Heart left ventricle (tissue), 16 donors: Measurements from ENCODE around the gene CAPN10. TPM values are rescaled to one million over a fixed set of nuclear protein-coding genes. Genes with fewer than 3 reads are reported as not detected.

ENCODE experiments used
- ATAC-seq, 4 donors: fragments of 200-7000 bp; cut with Tn5 transposase; one replicate each; pipeline ENCODE4 v1.9.1; 2020 to 2022; ENCODE audit warnings: moderate library complexity in 4 of 4, mild to moderate bottlenecking in 3 of 4, moderate number of reproducible peaks in 1 of 4
- DNase-seq, 5 donors: peaks; one replicate each; pipeline ENCODE4 v3.0.0-alpha.2; 2020
- H3K27ac ChIP-seq, 12 donors: fragments of 200-600 bp; sonication (generic) in 4 of 12; one replicate each; pipeline versions ENCODE4 v1.5.0 to v1.8.0; 2016 to 2022; ENCODE audit warnings: mild to moderate bottlenecking in 2 of 12
- H3K27me3 ChIP-seq, 9 donors: fragments of 200-600 bp; sonication (generic) in 2 of 9; one replicate each; pipeline versions ENCODE4 v1.5.1 to v1.8.0; 2016 to 2022; ENCODE audit warnings: mild to moderate bottlenecking in 3 of 9
- H3K36me3 ChIP-seq, 9 donors: fragments of 200-600 bp; sonication (generic) in 2 of 9; one replicate each; pipeline versions ENCODE4 v1.5.0 to v1.8.0; 2018 to 2022; ENCODE audit warnings: mild to moderate bottlenecking in 2 of 9
- H3K4me1 ChIP-seq, 12 donors: fragments of 200-600 bp; sonication (generic) in 4 of 12; one replicate each; pipeline versions ENCODE4 v1.5.0 to v1.8.0; 2016 to 2022; ENCODE audit warnings: mild to moderate bottlenecking in 3 of 12
- H3K4me3 ChIP-seq, 12 donors: fragments of 200-600 bp; sonication (generic) in 4 of 12; one replicate each; pipeline versions ENCODE4 v1.5.0 to v1.8.0; 2017 to 2022; ENCODE audit warnings: mild to moderate bottlenecking in 9 of 12, moderate library complexity in 4 of 12
- H3K9me3 ChIP-seq, 12 donors: fragments of 200-600 bp; sonication (generic) in 4 of 12; one replicate each; pipeline versions ENCODE4 v1.5.0 to v1.8.0; 2016 to 2022; ENCODE audit warnings: mild to moderate bottlenecking in 1 of 12
- POLR2A ChIP-seq, 2 donors: fragments of 450-650 bp; IDR thresholded peaks; one replicate each; pipeline ENCODE4 v1.6.1; 2017; ENCODE audit warnings: antibody characterized with exemption in 2 of 2, mild to moderate bottlenecking in 2 of 2, moderate library complexity in 2 of 2
- WGBS, 4 donors: extraction: QIAGEN DNeasy Blood & Tissue Kit in 2 of 4; methylation state at CpG; one replicate each; pipeline versions ENCODE4 v1.1.5 to v1.1.7; 2013 to 2018; 5-methylcytosine and 5-hydroxymethylcytosine counted together
- intact Hi-C, 10 donors: fragments of 100-400 bp; cut with DNase I; formaldehyde crosslinking; loops; one replicate each; pipeline versions ENCODE4 v1.11.1 to v1.14.2; 2022
- polyA plus RNA-seq, 2 donors: library from polyadenylated mRNA; stranded (reverse); fragments of 200-250 nt; gene quantifications; one replicate each; pipeline ENCODE4 v1.2.3, GENCODE V29; 2013
- total RNA-seq, 9 donors: library from RNA; depleted of rRNA in 2 of 9; stranded (reverse); fragments of >200 nt in 2 of 9; fragmentation: NEBNext Ultra II Directional in 3 of 9; extraction: Animal tissue kit (Norgen Biotek cat#: 25700) in 3 of 9; gene quantifications; one replicate each; pipeline versions ENCODE4 v1.1.0 to v1.2.4, GENCODE V29; 2016 to 2023
- TF ChIP-seq, protein P1 (sequence below), 12 donors: fragments of 200-600 bp; sonication (generic) in 4 of 12; IDR thresholded peaks; one replicate each; pipeline versions ENCODE4 v1.5.0 to v1.8.0; 2018 to 2022; ENCODE audit warnings: antibody characterized with exemption in 12 of 12, mild to moderate bottlenecking in 5 of 12
- donor health status: ischemic (EF 13 %, LVEDD 7.1; RV severe dilation, severe dysfunction).
- donor health status: healthy with polysubstance abuse.
- donor health status: DM: no; HTN: yes; CAD: no.
- donor health status: DM: no; HTN: no; CAD: no.
- donor health status: ischemic (EF 25% LVEDD 6.9; RV normal size, moderate dysfunction).
- donor health status: ischemic (EF 25% LVEDD 5.7; RV mildly dilated, moderate dysfunction).
- donor health status: healthy.
- donor health status: DM: yes; HTN: yes; CAD: no.
- donor health status: ischemic (EF 35%, LVEDD 5.7; RV mildly dilated, moderate dysfunction).
- donor health status: nonischemic (EF 11% LVEDD 7.7; RV severe dilation, severe dysfunction).
- donor health status: DM: yes; HTN: yes; CAD: no.
- donor health status: PGD.
- donor health status: ischemic (EF 29% LVEDD 5.4; RV normal size, mild dysfunction).
- donor health status: nonischemic (EF 23%, LVEDD 6.1; RV moderate dilation, normal function).

The CAPN10 gene
- total and polyA plus RNA-seq, 11 donors: 14.9 to 39.7 (median 21.9) TPM

DNA sequence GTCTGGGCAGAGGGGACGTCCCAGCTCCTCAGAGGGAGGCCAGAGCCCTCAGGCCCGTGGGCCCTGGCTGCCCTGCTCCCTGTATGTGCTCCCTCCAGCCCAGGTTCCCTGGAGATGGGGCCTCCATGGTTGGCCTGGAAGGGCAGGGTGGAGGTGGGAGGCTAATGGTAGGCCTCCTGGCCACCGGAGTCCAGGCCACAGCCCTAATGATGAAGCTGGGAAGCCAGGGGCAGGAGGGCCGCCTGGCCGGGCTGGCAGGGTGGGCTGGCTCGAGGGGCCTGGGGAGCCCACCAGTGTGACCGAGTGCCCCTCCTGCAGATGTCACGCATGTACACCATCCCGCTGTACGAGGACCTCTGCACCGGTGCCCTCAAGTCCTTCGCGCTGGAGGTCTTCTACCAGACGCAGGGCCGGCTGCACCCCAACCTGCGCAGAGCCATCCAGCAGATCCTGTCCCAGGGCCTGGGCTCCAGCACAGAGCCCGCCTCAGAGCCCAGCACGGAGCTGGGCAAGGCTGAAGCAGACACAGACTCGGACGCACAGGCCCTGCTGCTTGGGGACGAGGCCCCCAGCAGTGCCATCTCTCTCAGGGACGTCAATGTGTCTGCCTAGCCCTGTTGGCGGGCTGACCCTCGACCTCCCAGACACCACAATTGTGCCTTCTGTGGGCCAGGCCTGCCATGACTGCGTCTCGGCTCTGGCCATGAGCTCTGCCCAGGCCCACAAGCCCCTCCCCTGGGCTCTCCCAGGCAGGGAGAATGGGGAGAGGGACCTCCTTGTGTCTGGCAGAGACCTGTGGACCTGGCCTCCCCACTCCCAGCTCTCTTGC lies 9.0 kb upstream of the CAPN10 start:
- peak in 1 of 5 donors; percentile 48 for DNase-seq

DNA sequence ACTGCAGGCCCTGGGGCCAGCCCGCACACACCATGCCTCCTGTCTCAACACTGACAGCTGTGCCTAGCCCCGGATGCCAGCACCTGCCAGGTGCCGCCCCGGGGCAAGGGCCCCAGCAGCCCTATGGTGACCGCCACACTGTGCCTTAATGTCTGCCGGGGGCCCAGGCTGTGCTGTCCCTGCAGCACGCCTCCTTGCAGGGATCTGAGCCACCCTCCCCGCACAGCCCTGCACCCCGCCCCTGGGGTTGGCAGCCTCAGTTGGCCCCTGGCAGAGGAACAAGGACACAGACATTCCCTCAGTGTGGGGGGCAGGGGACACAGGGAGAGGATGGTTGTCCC lies 8.5 kb upstream of the CAPN10 start:
- 81 to 91% (median 86%) methylated on average over 8 to 9 of the region's 9 CpGs for WGBS, 4 donors

More for the DNA sequence above, 9.0 kb upstream of the CAPN10 start:
- peaks cover 0 to 9% (median 0%) of the 10 kb centered on the region in 12 donors for H3K9me3 ChIP-seq
- no peak for ATAC-seq
- no peak overlapping the region for H3K4me3 ChIP-seq
- peaks cover 0 to 35% (median 16%) of the 10 kb centered on the region in 12 donors for H3K4me1 ChIP-seq
- intact Hi-C loops: no loop called here
- no peaks in the 10 kb centered on the region for H3K27me3 ChIP-seq
- H3K27ac ChIP-seq: peak overlapping the region in 1 of 12 donors; percentile 13
- no peak for TF ChIP-seq POLR2A (IDR thresholded peaks at IDR 0.05)
- TF ChIP-seq, protein P1, sequence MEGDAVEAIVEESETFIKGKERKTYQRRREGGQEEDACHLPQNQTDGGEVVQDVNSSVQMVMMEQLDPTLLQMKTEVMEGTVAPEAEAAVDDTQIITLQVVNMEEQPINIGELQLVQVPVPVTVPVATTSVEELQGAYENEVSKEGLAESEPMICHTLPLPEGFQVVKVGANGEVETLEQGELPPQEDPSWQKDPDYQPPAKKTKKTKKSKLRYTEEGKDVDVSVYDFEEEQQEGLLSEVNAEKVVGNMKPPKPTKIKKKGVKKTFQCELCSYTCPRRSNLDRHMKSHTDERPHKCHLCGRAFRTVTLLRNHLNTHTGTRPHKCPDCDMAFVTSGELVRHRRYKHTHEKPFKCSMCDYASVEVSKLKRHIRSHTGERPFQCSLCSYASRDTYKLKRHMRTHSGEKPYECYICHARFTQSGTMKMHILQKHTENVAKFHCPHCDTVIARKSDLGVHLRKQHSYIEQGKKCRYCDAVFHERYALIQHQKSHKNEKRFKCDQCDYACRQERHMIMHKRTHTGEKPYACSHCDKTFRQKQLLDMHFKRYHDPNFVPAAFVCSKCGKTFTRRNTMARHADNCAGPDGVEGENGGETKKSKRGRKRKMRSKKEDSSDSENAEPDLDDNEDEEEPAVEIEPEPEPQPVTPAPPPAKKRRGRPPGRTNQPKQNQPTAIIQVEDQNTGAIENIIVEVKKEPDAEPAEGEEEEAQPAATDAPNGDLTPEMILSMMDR (IDR thresholded peaks at IDR 0.05): no peak
- peaks cover 0 to 63% (median 39%) of the 10 kb centered on the region in 9 donors for H3K36me3 ChIP-seq
- WGBS, 4 donors: 89 to 91% (median 90%) methylated on average over 17 to 26 of the region's 26 CpGs

DNA sequence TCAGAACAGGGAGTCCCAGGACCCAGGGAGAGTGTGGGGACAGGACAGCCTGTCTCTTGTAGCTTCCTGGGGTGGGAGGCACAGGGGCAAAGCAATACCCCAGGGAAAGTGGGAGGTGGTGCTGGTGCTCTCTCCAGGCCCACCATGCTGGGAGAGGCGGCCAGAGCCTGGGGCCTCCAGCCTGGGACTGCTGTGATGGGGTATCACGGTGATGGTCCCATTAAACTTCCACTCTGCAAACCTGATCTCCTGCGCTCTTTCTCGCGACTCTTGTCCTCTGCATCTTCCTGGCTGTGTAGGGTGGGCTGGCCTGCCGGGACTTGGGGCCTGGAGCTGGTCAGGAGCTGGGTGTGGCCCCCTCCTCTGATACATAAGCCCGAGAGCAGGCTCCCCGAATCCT lies 8.0 kb upstream of the CAPN10 start:
- DNase-seq (peak in 1 of 5 donors; percentile 43), ATAC-seq (no peak)
- Histone ChIP-seq H3K9me3 (peaks cover 0 to 9% (median 0%) of the 10 kb centered on the region in 12 donors), H3K27ac (peak overlapping the region in 3 of 12 donors; percentile 13 to 87 (median 76)), H3K36me3 (peaks cover 0 to 53% (median 38%) of the 10 kb centered on the region in 9 donors), H3K27me3 (no peaks in the 10 kb centered on the region), H3K4me3 (no peak overlapping the region), H3K4me1 (peaks cover 0 to 35% (median 16%) of the 10 kb centered on the region in 12 donors)
- TF ChIP-seq, protein P1 (IDR thresholded peaks at IDR 0.05): no peak
- intact Hi-C loops: no loop called here
- WGBS, 4 donors: 82 to 92% (median 86%) methylated on average over 8 of the region's 8 CpGs

More for the DNA sequence above, 8.5 kb upstream of the CAPN10 start:
- Histone ChIP-seq H3K36me3 (peaks cover 0 to 58% (median 39%) of the 10 kb centered on the region in 9 donors), H3K4me1 (peaks cover 0 to 35% (median 16%) of the 10 kb centered on the region in 12 donors), H3K4me3 (no peak overlapping the region), H3K9me3 (peaks cover 0 to 9% (median 0%) of the 10 kb centered on the region in 12 donors), H3K27me3 (no peaks in the 10 kb centered on the region), H3K27ac (peak overlapping the region in 2 of 12 donors; percentile 13 to 76)
- DNase-seq: peak in 2 of 5 donors; percentile 22 to 51
- peak in 2 of 4 donors; percentile 6 to 16 for ATAC-seq
- TF ChIP-seq, protein P1 (IDR thresholded peaks at IDR 0.05): no peak
- TF ChIP-seq POLR2A (IDR thresholded peaks at IDR 0.05): no peak
- intact Hi-C loops: no loop called here

DNA sequence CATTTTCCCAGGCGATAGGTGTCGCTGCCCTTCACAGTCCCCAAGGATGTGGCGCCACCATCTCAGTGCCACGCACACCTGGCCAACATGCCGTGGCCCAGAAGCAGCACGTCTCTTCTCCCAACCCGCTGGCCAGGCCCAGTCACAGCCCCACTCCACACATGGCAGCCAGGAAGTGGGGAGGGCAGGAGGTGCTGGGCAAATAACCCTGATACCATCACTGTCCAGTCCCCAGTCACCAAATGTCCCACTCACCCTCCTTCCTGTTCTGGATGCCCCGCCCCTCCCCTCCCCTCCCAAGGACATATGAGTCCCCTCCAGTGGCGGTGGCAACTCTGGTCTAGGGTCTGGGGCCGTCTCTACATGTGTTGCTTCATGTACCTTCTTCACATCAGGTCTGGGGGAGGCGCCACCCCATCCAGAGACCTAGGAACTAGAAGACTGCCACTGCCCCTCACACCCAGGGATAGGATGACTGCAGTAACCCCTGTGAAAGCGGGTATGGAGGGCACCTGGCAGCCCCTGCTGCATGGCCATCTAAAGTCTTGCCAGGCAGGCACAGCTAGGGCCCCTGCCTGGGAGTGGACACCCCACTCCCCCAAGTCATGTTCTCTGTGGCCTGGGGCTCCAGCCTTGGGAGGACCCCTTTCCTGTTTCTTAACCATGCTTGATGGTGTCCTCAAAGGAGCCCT lies 7.3 kb upstream of the CAPN10 start:
- H3K27ac ChIP-seq: peak overlapping the region; percentile 9 to 87 (median 75)
- peaks cover 0 to 9% (median 0%) of the 10 kb centered on the region in 12 donors for H3K9me3 ChIP-seq
- ATAC-seq (peak in 1 of 4 donors; percentile 1), DNase-seq (peak in 1 of 5 donors; percentile 54)
- H3K4me3 ChIP-seq: peak overlapping the region in 1 of 12 donors; percentile 5
- intact Hi-C loops: no loop called here
- TF ChIP-seq, protein P1 (IDR thresholded peaks at IDR 0.05): no peak
- 90 to 91% (median 91%) methylated on average over 11 to 12 of the region's 12 CpGs for WGBS, 4 donors
- no peaks in the 10 kb centered on the region for H3K27me3 ChIP-seq
- peaks cover 0 to 40% (median 19%) of the 10 kb centered on the region in 12 donors for H3K4me1 ChIP-seq
- peaks cover 0 to 50% (median 35%) of the 10 kb centered on the region in 9 donors for H3K36me3 ChIP-seq
